H9 (cell line): Measurements from ENCODE around the gene PRSS2. TPM values are rescaled to one million over a fixed set of nuclear protein-coding genes. Genes with fewer than 3 reads are reported as not detected.

ENCODE experiments used
- DNase-seq: peaks from one replicate; pipeline ENCODE4 v3.0.0-alpha.2; 2017
- H2AFZ ChIP-seq: one replicate; pipeline ENCODE4 v1.6.1; 2013; ENCODE audit warnings: mild to moderate bottlenecking, low read length, control low read depth, moderate library complexity
- H2AK5ac ChIP-seq: 2 replicates; pipeline ENCODE4 v1.6.1; 2013; ENCODE audit warnings: low read length, control low read depth, mixed read lengths; ENCODE audit not compliant: insufficient read length
- H2BK120ac ChIP-seq: one replicate; pipeline ENCODE4 v1.6.1; 2013; ENCODE audit warnings: low read depth, mild to moderate bottlenecking, low read length, control low read depth, inconsistent platforms; ENCODE audit not compliant: poor library complexity, severe bottlenecking
- H2BK12ac ChIP-seq: 2 replicates; pipeline ENCODE4 v1.6.1; 2013; ENCODE audit warnings: low read length, control low read depth, mixed read lengths, low read depth; ENCODE audit not compliant: insufficient read length
- H2BK15ac ChIP-seq: 2 replicates; pipeline ENCODE4 v1.6.1; 2013; ENCODE audit warnings: low read depth, low read length, control low read depth
- H2BK20ac ChIP-seq: one replicate; pipeline ENCODE4 v1.6.1; 2013; ENCODE audit warnings: low read depth, mild to moderate bottlenecking, low read length, control low read depth, inconsistent platforms; ENCODE audit not compliant: poor library complexity, severe bottlenecking
- H2BK5ac ChIP-seq: 2 replicates; pipeline ENCODE4 v1.6.1; 2013; ENCODE audit warnings: low read length, control low read depth, mixed read lengths; ENCODE audit not compliant: insufficient read length
- H3K14ac ChIP-seq: 2 replicates; pipeline ENCODE4 v1.6.1; 2013; ENCODE audit warnings: low read length, control low read depth; ENCODE audit not compliant: insufficient read depth
- H3K18ac ChIP-seq: 2 replicates; pipeline ENCODE4 v1.6.1; 2013; ENCODE audit warnings: low read depth, mild to moderate bottlenecking, mixed read lengths, low read length, control low read depth; ENCODE audit not compliant: insufficient read length
- H3K23ac ChIP-seq: 2 replicates; pipeline ENCODE4 v1.6.1; 2013; ENCODE audit warnings: low read length, control low read depth, mixed read lengths, low read depth; ENCODE audit not compliant: insufficient read length
- H3K23me2 ChIP-seq: 2 replicates; pipeline ENCODE4 v1.6.1; 2013; ENCODE audit warnings: low read depth, mild to moderate bottlenecking, mixed read lengths, low read length, control low read depth; ENCODE audit not compliant: insufficient read length, poor library complexity, severe bottlenecking
- H3K27ac ChIP-seq: 2 replicates; pipeline ENCODE4 v1.5.1; 2013; ENCODE audit warnings: low read length, control low read depth, mixed read lengths, low read depth; ENCODE audit not compliant: insufficient read length
- H3K27me3 ChIP-seq: 2 replicates; pipeline ENCODE4 v1.6.1; 2013; ENCODE audit warnings: low read length, control low read depth, inconsistent platforms; ENCODE audit not compliant: insufficient read depth
- H3K4ac ChIP-seq: 2 replicates; pipeline ENCODE4 v1.6.1; 2013; ENCODE audit warnings: low read depth, mild to moderate bottlenecking, control low read depth, inconsistent platforms, low read length, moderate library complexity
- H3K4me1 ChIP-seq: 2 replicates; pipeline ENCODE4 v1.6.1; 2013; ENCODE audit warnings: low read length, control low read depth, inconsistent platforms; ENCODE audit not compliant: insufficient read depth
- H3K4me2 ChIP-seq: 2 replicates; pipeline ENCODE4 v1.6.1; 2013; ENCODE audit warnings: low read length, control low read depth, mixed read lengths; ENCODE audit not compliant: insufficient read length, insufficient read depth
- H3K56ac ChIP-seq: 2 replicates; pipeline ENCODE4 v1.6.1; 2013; ENCODE audit warnings: low read depth, mild to moderate bottlenecking, mixed read lengths, low read length, control low read depth; ENCODE audit not compliant: insufficient read length
- H3K79me1 ChIP-seq: 2 replicates; pipeline ENCODE4 v1.6.1; 2013; ENCODE audit warnings: low read depth, mild to moderate bottlenecking, moderate library complexity, low read length, control low read depth, inconsistent platforms; ENCODE audit not compliant: insufficient read depth, poor library complexity, severe bottlenecking
- H3K79me2 ChIP-seq: 2 replicates; pipeline ENCODE4 v1.6.1; 2013; ENCODE audit warnings: low read length, control low read depth, inconsistent platforms; ENCODE audit not compliant: insufficient read depth
- H3K9ac ChIP-seq: 2 replicates; pipeline ENCODE4 v1.6.1; 2013; ENCODE audit warnings: low read length, control low read depth, mixed read lengths; ENCODE audit not compliant: insufficient read length; ENCODE audit errors: extremely low read depth
- H3K9me3 ChIP-seq: one replicate; pipeline ENCODE4 v1.6.1; 2013; ENCODE audit warnings: low read depth, low read length, inconsistent platforms; ENCODE audit not compliant: control insufficient read depth
- H3T11ph ChIP-seq: one replicate; pipeline ENCODE4 v1.6.1; 2013; ENCODE audit warnings: mild to moderate bottlenecking, low read length, control low read depth, inconsistent platforms
- H4K20me1 ChIP-seq: one replicate; pipeline ENCODE4 v1.6.1; 2013; ENCODE audit not compliant: control insufficient read depth, insufficient read length, insufficient read depth
- H4K5ac ChIP-seq: 2 replicates; pipeline ENCODE4 v1.6.1; 2013; ENCODE audit warnings: low read depth, mild to moderate bottlenecking, mixed read lengths, low read length, control low read depth; ENCODE audit not compliant: insufficient read length
- H4K8ac ChIP-seq: replicated peaks from 2 replicates; pipeline ENCODE4 v1.6.1; 2013; ENCODE audit warnings: low read length, control low read depth, mixed read lengths, low read depth; ENCODE audit not compliant: insufficient read length
- H4K91ac ChIP-seq: 2 replicates; pipeline ENCODE4 v1.6.1; 2013; ENCODE audit warnings: low read depth, mild to moderate bottlenecking, moderate library complexity, mixed read lengths, low read length, control low read depth; ENCODE audit not compliant: insufficient read length
- H3K27ac Mint-ChIP-seq, 3 experiments: 2 replicates in 2 of 3; 3 replicates in 1 of 3; pipeline ENCODE4 v1.8.0; 2020 to 2021; ENCODE audit warnings: mixed read lengths in 3 of 3, mild to moderate bottlenecking in 1 of 3, moderate library complexity in 1 of 3
- H3K27me3 Mint-ChIP-seq: 2 replicates; pipeline ENCODE4 v1.8.0; 2021; ENCODE audit warnings: low read depth, mild to moderate bottlenecking, moderate library complexity, mixed read lengths
- H3K36me3 Mint-ChIP-seq, 3 experiments: 2 replicates in 2 of 3; 3 replicates in 1 of 3; pipeline ENCODE4 v1.8.0; 2020 to 2021; ENCODE audit warnings: low read depth in 3 of 3, mixed read lengths in 3 of 3; ENCODE audit not compliant: insufficient read depth in 1 of 3
- H3K4me1 Mint-ChIP-seq, 2 experiments: 2 replicates each; pipeline ENCODE4 v1.8.0; 2020; ENCODE audit warnings: mixed read lengths in 2 of 2
- H3K4me3 Mint-ChIP-seq, 2 experiments: 2 replicates in 1 of 2; 3 replicates in 1 of 2; pipeline ENCODE4 v1.8.0; 2020 to 2021; ENCODE audit warnings: mild to moderate bottlenecking in 2 of 2, mixed read lengths in 2 of 2, moderate library complexity in 1 of 2
- H3K9me3 Mint-ChIP-seq, 2 experiments: 2 replicates in 1 of 2; 3 replicates in 1 of 2; pipeline ENCODE4 v1.8.0; 2020; ENCODE audit warnings: mild to moderate bottlenecking in 2 of 2, mixed read lengths in 2 of 2, moderate library complexity in 1 of 2
- WGBS: extraction: QIAGEN DNeasy Blood & Tissue Kit; methylation state at CpG from one replicate; pipeline ENCODE4 v1.1.7; 2013; ENCODE audit warnings: missing lambda C conversion rate, low lambda C conversion rate, mixed read lengths; ENCODE audit not compliant: insufficient read length; ENCODE audit errors: extremely low coverage; 5-methylcytosine and 5-hydroxymethylcytosine counted together
- total RNA-seq: library from RNA; stranded (reverse); gene quantifications from 2 replicates; pipeline ENCODE4 v1.2.1, GENCODE V29; 2021
- TF ChIP-seq, protein P1 (sequence below): fragments of 200-600 bp; sonication (generic); conservative IDR thresholded peaks from 3 replicates; pipeline ENCODE4 v1.8.0; 2021; ENCODE audit warnings: antibody characterized with exemption, mild to moderate bottlenecking

Gene PRSS2
- total RNA-seq, 1 experiment from 2014 or later = not detected

DNA sequence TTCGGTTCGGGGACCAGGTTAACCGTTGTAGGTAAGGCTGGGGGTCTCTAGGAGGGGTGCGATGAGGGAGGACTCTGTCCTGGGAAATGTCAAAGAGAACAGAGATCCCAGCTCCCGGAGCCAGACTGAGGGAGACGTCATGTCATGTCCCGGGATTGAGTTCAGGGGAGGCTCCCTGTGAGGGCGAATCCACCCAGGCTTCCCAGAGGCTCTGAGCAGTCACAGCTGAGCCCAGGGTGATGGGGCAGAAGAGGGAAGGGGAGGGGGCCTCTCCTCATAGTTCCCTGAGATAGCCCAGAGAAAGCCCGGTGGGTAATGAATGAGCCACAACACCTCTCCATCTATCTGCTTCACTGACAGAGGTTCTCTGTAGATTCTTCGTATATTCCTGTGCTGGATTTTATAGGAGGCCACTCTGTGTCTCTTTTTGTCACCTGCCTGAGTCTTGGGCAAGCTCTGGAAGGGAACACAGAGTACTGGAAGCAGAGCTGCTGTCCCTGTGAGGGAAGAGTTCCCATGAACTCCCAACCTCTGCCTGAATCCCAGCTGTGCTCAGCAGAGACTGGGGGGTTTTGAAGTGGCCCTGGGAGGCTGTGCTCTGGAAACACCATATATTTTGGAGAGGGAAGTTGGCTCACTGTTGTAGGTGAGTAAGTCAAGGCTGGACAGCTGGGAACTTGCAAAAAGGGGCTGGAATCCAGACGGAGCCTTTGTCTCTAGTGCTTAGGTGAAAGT, 16.4 kb downstream of the PRSS2 start:
- no peak overlapping the region for H2AFZ ChIP-seq
- no peak for DNase-seq
- H4K20me1 ChIP-seq = no peaks in the 10 kb centered on the region
- no peak overlapping the region for H3K14ac ChIP-seq
- no peaks in the 10 kb centered on the region for H3K79me2 ChIP-seq
- no peak overlapping the region for H2BK15ac ChIP-seq
- no peak overlapping the region for H2BK5ac ChIP-seq
- H3K23me2 ChIP-seq = no peaks in the 10 kb centered on the region
- no peak overlapping the region for H4K8ac ChIP-seq
- peaks cover 20% of the 10 kb centered on the region for H3K27me3 Mint-ChIP-seq
- no peak overlapping the region for H3K9ac ChIP-seq
- H2AK5ac ChIP-seq = no peak overlapping the region
- WGBS = no CpG with 5 or more reads among the region's 11 CpGs
- no peak overlapping the region for H2BK12ac ChIP-seq
- no peak overlapping the region for H3K18ac ChIP-seq
- no peak overlapping the region for H3K4me3 Mint-ChIP-seq
- peak overlapping the region in 1 of 3 experiments; percentile 21; a peak in 1 of 7 replicates for H3K27ac Mint-ChIP-seq
- H4K91ac ChIP-seq = no peak overlapping the region
- H3K56ac ChIP-seq = no peak overlapping the region
- no peak overlapping the region for H4K5ac ChIP-seq
- no peaks in the 10 kb centered on the region; a peak in 1 of 7 replicates for H3K36me3 Mint-ChIP-seq
- H3K9me3 Mint-ChIP-seq = no peaks in the 10 kb centered on the region
- TF ChIP-seq, protein P1, sequence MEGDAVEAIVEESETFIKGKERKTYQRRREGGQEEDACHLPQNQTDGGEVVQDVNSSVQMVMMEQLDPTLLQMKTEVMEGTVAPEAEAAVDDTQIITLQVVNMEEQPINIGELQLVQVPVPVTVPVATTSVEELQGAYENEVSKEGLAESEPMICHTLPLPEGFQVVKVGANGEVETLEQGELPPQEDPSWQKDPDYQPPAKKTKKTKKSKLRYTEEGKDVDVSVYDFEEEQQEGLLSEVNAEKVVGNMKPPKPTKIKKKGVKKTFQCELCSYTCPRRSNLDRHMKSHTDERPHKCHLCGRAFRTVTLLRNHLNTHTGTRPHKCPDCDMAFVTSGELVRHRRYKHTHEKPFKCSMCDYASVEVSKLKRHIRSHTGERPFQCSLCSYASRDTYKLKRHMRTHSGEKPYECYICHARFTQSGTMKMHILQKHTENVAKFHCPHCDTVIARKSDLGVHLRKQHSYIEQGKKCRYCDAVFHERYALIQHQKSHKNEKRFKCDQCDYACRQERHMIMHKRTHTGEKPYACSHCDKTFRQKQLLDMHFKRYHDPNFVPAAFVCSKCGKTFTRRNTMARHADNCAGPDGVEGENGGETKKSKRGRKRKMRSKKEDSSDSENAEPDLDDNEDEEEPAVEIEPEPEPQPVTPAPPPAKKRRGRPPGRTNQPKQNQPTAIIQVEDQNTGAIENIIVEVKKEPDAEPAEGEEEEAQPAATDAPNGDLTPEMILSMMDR = no peak
- no peak overlapping the region for H3K27ac ChIP-seq
- H2BK20ac ChIP-seq = no peak overlapping the region
- no peak overlapping the region for H3K23ac ChIP-seq
- no peaks in the 10 kb centered on the region for H3K4me1 ChIP-seq
- no peak overlapping the region for H3K4me2 ChIP-seq
- H3T11ph ChIP-seq = no peak overlapping the region
- peaks cover 5 to 11% of the 10 kb centered on the region in 2 experiments for H3K4me1 Mint-ChIP-seq
- no peak overlapping the region for H2BK120ac ChIP-seq
- no peaks in the 10 kb centered on the region for H3K9me3 ChIP-seq
- H3K27me3 ChIP-seq = no peaks in the 10 kb centered on the region
- H3K4ac ChIP-seq = no peak overlapping the region
- no peaks in the 10 kb centered on the region for H3K79me1 ChIP-seq
